ENCODE results near the gene LRCOL1. TPM values are rescaled to one million over a fixed set of nuclear protein-coding genes. Genes with fewer than 3 reads are reported as not detected.

The LRCOL1 gene
- total and polyA plus RNA-seq, 10 donors, result 0.54 to 4.1 (median 1.4) TPM; not detected in 2

DNA sequence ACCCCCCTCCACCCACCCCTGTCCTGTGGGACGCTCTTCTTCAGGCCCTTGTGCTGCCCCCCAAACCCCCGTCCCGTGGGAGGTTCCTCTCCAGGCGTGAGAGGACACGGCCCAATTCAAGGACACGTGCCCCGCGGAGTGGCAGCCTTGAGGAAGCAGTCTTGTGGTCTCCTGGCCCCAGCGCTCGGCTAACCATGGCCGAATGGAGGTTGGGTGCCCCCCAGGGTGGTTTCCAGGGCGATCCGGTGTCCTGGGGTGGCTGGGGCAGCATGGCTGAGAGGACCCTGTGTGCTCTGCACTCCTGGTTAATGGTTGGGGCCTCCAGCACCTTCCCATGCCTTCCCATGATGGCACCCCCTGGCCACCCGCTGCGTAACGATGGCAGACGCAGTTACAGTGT is 53.6 kb downstream of the LRCOL1 start:
- no peak for DNase-seq
- 66 to 83% (median 73%) methylated on average over 7 to 17 of the region's 17 CpGs for WGBS, 5 donors

DNA sequence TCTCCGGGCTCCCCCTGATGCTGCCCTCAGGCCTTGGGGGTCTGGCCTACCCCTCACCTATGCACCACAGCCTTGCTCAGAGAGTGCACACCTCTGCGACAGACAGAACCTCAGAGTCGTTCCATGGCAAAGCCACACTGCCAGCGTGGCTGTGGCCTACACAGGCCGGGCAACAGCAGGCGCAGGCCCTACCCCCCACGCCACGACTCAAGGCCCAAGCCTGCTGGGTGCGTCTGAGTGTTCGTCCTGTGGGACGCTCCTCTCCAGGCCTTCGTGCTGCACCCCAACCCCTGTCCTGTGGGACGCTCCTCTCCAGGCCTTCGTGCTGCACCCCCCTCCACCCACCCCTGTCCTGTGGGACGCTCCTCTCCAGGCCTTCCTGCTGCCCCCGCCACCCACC is 54.2 kb downstream of the LRCOL1 start:
- H3K4me3 ChIP-seq, result no peak overlapping the region
- no peak for DNase-seq
- 93 to 95% (median 94%) methylated on average over 15 to 16 of the region's 16 CpGs for WGBS, 5 donors
- intact Hi-C loops (cut with DNase I; ENCODE audit: low total_unique reads), result no loop called here
- peaks cover 0 to 49% (median 13%) of the 10 kb centered on the region in 6 donors for H3K36me3 ChIP-seq
- no peaks in the 10 kb centered on the region for H3K9me3 ChIP-seq
- no peak overlapping the region for H3K27ac ChIP-seq
- peaks cover 19 to 54% (median 33%) of the 10 kb centered on the region in 6 donors for H3K4me1 ChIP-seq
- TF ChIP-seq, protein P1, sequence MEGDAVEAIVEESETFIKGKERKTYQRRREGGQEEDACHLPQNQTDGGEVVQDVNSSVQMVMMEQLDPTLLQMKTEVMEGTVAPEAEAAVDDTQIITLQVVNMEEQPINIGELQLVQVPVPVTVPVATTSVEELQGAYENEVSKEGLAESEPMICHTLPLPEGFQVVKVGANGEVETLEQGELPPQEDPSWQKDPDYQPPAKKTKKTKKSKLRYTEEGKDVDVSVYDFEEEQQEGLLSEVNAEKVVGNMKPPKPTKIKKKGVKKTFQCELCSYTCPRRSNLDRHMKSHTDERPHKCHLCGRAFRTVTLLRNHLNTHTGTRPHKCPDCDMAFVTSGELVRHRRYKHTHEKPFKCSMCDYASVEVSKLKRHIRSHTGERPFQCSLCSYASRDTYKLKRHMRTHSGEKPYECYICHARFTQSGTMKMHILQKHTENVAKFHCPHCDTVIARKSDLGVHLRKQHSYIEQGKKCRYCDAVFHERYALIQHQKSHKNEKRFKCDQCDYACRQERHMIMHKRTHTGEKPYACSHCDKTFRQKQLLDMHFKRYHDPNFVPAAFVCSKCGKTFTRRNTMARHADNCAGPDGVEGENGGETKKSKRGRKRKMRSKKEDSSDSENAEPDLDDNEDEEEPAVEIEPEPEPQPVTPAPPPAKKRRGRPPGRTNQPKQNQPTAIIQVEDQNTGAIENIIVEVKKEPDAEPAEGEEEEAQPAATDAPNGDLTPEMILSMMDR (IDR thresholded peaks at IDR 0.05 in 8 of 11, conservative IDR thresholded peaks at IDR 0.05 in 3 of 11), result no peak
- TF ChIP-seq POLR2A (IDR thresholded peaks at IDR 0.05) (no peak), POLR2AphosphoS5 (IDR thresholded peaks at IDR 0.05) (no peak)
- peaks cover 0 to 31% (median 2%) of the 10 kb centered on the region in 7 donors for H3K27me3 ChIP-seq (replicated peaks in 1 of 7)

More for the DNA sequence above, 53.6 kb downstream of the LRCOL1 start:
- H3K4me3 ChIP-seq, result no peak overlapping the region
- H3K27ac ChIP-seq, result no peak overlapping the region
- intact Hi-C loops (cut with DNase I; ENCODE audit: low total_unique reads), result no loop called here
- H3K36me3 ChIP-seq, result peaks cover 0 to 43% (median 11%) of the 10 kb centered on the region in 6 donors
- TF ChIP-seq POLR2A (IDR thresholded peaks at IDR 0.05) (no peak), POLR2AphosphoS5 (IDR thresholded peaks at IDR 0.05) (no peak)
- TF ChIP-seq, protein P1 (IDR thresholded peaks at IDR 0.05 in 8 of 11, conservative IDR thresholded peaks at IDR 0.05 in 3 of 11), result no peak
- H3K27me3 ChIP-seq (replicated peaks in 1 of 7), result peaks cover 0 to 31% (median 2%) of the 10 kb centered on the region in 7 donors
- peaks cover 22 to 60% (median 39%) of the 10 kb centered on the region in 6 donors for H3K4me1 ChIP-seq
- H3K9me3 ChIP-seq, result no peaks in the 10 kb centered on the region

DNA sequence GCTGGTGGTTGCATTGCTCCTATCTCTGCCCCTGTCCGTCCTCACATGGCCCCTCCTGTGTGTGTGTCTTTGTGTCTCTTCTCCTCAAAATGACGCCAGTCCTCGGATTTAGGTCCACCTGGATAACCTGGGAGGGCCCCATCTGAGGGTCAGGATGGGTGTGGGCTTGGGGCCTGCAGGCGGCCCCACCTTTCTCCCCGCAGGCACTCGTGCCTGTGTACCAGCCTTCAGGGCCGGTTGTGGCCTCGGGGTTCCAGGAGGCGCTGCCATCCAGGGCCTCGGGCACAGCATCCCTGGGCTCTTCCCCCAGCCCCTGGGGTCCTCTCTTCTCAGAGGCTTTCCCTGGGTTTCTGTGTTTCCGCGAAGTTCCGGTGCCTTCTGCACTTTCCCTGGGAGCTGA is 54.7 kb downstream of the LRCOL1 start:
- WGBS, 5 donors, result 92 to 97% (median 95%) methylated on average over 10 to 13 of the region's 13 CpGs
- intact Hi-C loops (cut with DNase I; ENCODE audit: low total_unique reads), result no loop called here
- no peaks in the 10 kb centered on the region for H3K9me3 ChIP-seq
- peaks cover 0 to 26% (median 0%) of the 10 kb centered on the region in 7 donors for H3K27me3 ChIP-seq (replicated peaks in 1 of 7)
- H3K27ac ChIP-seq, result no peak overlapping the region
- TF ChIP-seq POLR2AphosphoS5 (IDR thresholded peaks at IDR 0.05) (no peak), POLR2A (IDR thresholded peaks at IDR 0.05) (no peak)
- TF ChIP-seq, protein P1 (IDR thresholded peaks at IDR 0.05 in 8 of 11, conservative IDR thresholded peaks at IDR 0.05 in 3 of 11), result no peak
- H3K36me3 ChIP-seq, result peaks cover 0 to 55% (median 13%) of the 10 kb centered on the region in 6 donors
- H3K4me3 ChIP-seq, result no peak overlapping the region
- peaks cover 14 to 49% (median 28%) of the 10 kb centered on the region in 6 donors for H3K4me1 ChIP-seq
- no peak for DNase-seq

DNA sequence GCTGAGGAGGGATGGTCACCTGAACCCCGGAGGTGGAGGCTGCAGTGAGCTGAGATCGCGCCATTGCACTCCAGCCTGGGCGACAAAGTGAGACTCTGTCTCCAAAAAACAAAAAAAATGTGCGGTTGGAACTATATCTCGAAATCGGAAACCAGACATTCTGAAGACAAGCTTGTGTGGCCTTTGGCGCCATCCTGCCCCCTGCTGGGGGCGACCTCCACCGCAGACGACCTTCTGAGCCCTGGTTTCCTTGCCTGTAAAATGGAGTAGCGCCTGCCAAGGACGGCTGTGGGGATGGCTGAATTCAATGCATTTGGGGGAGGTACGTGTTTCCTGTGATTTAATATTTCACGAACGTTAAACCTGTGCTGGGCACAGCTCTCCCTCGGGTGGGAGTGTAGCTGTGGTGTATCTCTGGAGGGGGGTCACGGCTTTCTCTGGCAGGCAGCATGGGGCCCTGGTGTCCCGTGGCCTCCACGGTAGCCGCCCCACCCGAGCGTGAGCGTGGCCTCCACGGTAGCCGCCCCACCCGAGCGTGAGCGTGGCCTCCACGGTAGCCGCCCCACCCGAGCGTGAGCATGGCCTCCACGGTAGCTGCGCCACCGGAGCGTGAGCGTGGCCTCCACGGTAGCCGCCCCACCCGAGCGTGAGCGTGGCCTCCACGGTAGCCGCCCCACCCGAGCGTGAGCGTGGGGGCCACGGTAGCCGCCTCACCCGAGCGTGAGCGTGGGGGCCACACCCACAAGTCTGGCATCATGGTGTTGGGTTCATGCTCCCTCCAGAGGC is 55.3 kb downstream of the LRCOL1 start:
- TF ChIP-seq POLR2AphosphoS5 (IDR thresholded peaks at IDR 0.05) (peak; percentile 24 to 55 (median 26)), POLR2A (IDR thresholded peaks at IDR 0.05) (no peak)
- TF ChIP-seq, protein P1 (IDR thresholded peaks at IDR 0.05 in 8 of 11, conservative IDR thresholded peaks at IDR 0.05 in 3 of 11), result peak in 8 of 11 experiments; percentile 8 to 63 (median 40)
- Histone ChIP-seq H3K9me3 (no peaks in the 10 kb centered on the region), H3K27ac (no peak overlapping the region), H3K36me3 (peaks cover 0 to 61% (median 13%) of the 10 kb centered on the region in 6 donors), H3K4me1 (peaks cover 11 to 42% (median 22%) of the 10 kb centered on the region in 6 donors), H3K4me3 (no peak overlapping the region), H3K27me3 (replicated peaks in 1 of 7) (peaks cover 0 to 20% (median 0%) of the 10 kb centered on the region in 7 donors)
- intact Hi-C loops (cut with DNase I; ENCODE audit: low total_unique reads), result no loop called here
- WGBS, 5 donors, result 79 to 89% (median 84%) methylated on average over 35 to 53 of the region's 53 CpGs
- DNase-seq, result no peak

All from spleen (tissue), 11 donors.